Hepatocyte (in vitro differentiated cells): ENCODE measurements around the gene ITGBL1. TPM values are rescaled to one million over a fixed set of nuclear protein-coding genes. Genes with fewer than 3 reads are reported as not detected.

Source experiments
- DNase-seq: peaks from one replicate; pipeline ENCODE4 v3.0.0-alpha.2; 2016; ENCODE audit warnings: low spot score
- H2AFZ ChIP-seq: fragments of 200-600 bp; sonication (generic); 2 replicates; pipeline ENCODE4 v1.6.0; 2016; ENCODE audit warnings: antibody characterized with exemption, mild to moderate bottlenecking
- H3K27ac ChIP-seq: fragments of 200-600 bp; sonication (generic); 2 replicates; pipeline ENCODE4 v1.5.1; 2016; ENCODE audit warnings: mild to moderate bottlenecking
- H3K27me3 ChIP-seq: fragments of 200-600 bp; sonication (generic); 2 replicates; pipeline ENCODE4 v1.6.1; 2016
- H3K36me3 ChIP-seq: fragments of 200-600 bp; sonication (generic); replicated peaks from 2 replicates; pipeline ENCODE4 v1.5.1; 2016; ENCODE audit warnings: low read depth; ENCODE audit not compliant: insufficient read depth
- H3K4me1 ChIP-seq: fragments of 200-600 bp; sonication (generic); 2 replicates; pipeline ENCODE4 v1.5.1; 2016; ENCODE audit warnings: mild to moderate bottlenecking, moderate library complexity; ENCODE audit not compliant: insufficient read depth
- H3K4me2 ChIP-seq: fragments of 200-600 bp; sonication (generic); 2 replicates; pipeline ENCODE4 v1.6.0; 2016
- H3K4me3 ChIP-seq: fragments of 200-600 bp; sonication (generic); 2 replicates; pipeline ENCODE4 v1.5.1; 2016; ENCODE audit warnings: mild to moderate bottlenecking
- H3K79me2 ChIP-seq: fragments of 200-600 bp; sonication (generic); 2 replicates; pipeline ENCODE4 v1.6.0; 2017; ENCODE audit warnings: mild to moderate bottlenecking
- H3K9me2 ChIP-seq: fragments of 200-600 bp; sonication (generic); replicated peaks from 2 replicates; pipeline ENCODE4 v1.6.0; 2017; ENCODE audit warnings: mild to moderate bottlenecking; ENCODE audit not compliant: insufficient read depth
- H3K9me3 ChIP-seq: fragments of 200-600 bp; sonication (generic); 2 replicates; pipeline ENCODE4 v1.5.1; 2016; ENCODE audit warnings: low read depth, mild to moderate bottlenecking
- H4K20me1 ChIP-seq: fragments of 200-600 bp; sonication (generic); 2 replicates; pipeline ENCODE4 v1.6.0; 2016; ENCODE audit warnings: mild to moderate bottlenecking; ENCODE audit not compliant: insufficient read depth, poor library complexity, severe bottlenecking
- EZH2 ChIP-seq: fragments of 200-600 bp; sonication (generic); IDR thresholded peaks from 2 replicates; pipeline ENCODE4 v1.6.1; 2016; ENCODE audit warnings: antibody characterized with exemption, mild to moderate bottlenecking, borderline replicate concordance
- EZH2phosphoT487 ChIP-seq: fragments of 200-600 bp; sonication (generic); IDR thresholded peaks from one replicate; pipeline ENCODE4 v1.6.1; 2018; ENCODE audit warnings: antibody characterized with exemption, mild to moderate bottlenecking, low read depth, moderate library complexity; ENCODE audit not compliant: unreplicated experiment, severe bottlenecking
- WGBS: methylation state at CpG from one replicate; pipeline ENCODE4 v1.1.6; 2016; ENCODE audit warnings: low lambda C conversion rate; ENCODE audit errors: missing lambda C conversion rate; 5-methylcytosine and 5-hydroxymethylcytosine counted together
- polyA plus RNA-seq: library from polyadenylated mRNA; unstranded; fragments of >200 nt; fragmentation: Nextera tagmentation; extraction: Ambion mirVana; gene quantifications from 2 replicates; pipeline ENCODE4 v1.2.1, GENCODE V29; 2016
- total RNA-seq: library from RNA; depleted of rRNA; stranded (reverse); fragments of >200 nt; gene quantifications from 2 replicates; pipeline ENCODE4 v1.2.3, GENCODE V29; 2014
- TF ChIP-seq, protein P1 (sequence below): fragments of 200-600 bp; sonication (generic); IDR thresholded peaks from 2 replicates; pipeline ENCODE4 v1.5.1; 2016; ENCODE audit warnings: antibody characterized with exemption, mild to moderate bottlenecking; ENCODE audit not compliant: poor library complexity

The ITGBL1 gene
- total and polyA plus RNA-seq, 2 experiments from 2014 or later: 0.33 TPM; not detected in 1

- Histone ChIP-seq H3K9me3 (no peaks in the 10 kb centered on the region), H3K4me1 (no peaks in the 10 kb centered on the region), H3K36me3 (no peaks in the 10 kb centered on the region), H4K20me1 (no peaks in the 10 kb centered on the region), H3K27ac (no peak overlapping the region), H3K4me2 (no peak overlapping the region), H3K79me2 (no peaks in the 10 kb centered on the region), H3K9me2 (no peaks in the 10 kb centered on the region), H2AFZ (no peak overlapping the region), H3K27me3 (no peaks in the 10 kb centered on the region), H3K4me3 (no peak overlapping the region)
- 79% methylated on average over 3 of the region's 3 CpGs for WGBS
- TF ChIP-seq EZH2 (no peak), EZH2phosphoT487 (no peak)
- TF ChIP-seq, protein P1, sequence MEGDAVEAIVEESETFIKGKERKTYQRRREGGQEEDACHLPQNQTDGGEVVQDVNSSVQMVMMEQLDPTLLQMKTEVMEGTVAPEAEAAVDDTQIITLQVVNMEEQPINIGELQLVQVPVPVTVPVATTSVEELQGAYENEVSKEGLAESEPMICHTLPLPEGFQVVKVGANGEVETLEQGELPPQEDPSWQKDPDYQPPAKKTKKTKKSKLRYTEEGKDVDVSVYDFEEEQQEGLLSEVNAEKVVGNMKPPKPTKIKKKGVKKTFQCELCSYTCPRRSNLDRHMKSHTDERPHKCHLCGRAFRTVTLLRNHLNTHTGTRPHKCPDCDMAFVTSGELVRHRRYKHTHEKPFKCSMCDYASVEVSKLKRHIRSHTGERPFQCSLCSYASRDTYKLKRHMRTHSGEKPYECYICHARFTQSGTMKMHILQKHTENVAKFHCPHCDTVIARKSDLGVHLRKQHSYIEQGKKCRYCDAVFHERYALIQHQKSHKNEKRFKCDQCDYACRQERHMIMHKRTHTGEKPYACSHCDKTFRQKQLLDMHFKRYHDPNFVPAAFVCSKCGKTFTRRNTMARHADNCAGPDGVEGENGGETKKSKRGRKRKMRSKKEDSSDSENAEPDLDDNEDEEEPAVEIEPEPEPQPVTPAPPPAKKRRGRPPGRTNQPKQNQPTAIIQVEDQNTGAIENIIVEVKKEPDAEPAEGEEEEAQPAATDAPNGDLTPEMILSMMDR: no peak
- DNase-seq: no peak
These were observed 245.3 kb downstream of the ITGBL1 start for GRCh38 chr13:101697745-101698144.

DNA sequence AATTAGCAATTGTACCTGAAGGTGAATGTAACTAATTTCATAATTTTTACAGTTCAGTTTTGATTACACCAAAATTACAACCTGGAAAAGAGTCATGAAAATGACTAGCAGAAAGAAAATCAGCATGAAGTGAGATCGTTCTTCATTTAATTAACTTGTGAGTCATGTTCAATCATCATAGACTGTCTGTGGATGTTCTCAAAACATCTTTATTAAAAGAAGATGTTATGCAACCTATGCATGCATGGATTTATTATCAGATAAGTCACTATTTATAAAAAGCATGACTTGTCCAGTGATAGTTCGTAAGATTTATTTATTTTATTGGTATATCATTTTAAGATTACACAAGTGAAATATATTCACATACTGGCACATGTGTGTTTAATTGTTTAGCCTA, 245.9 kb downstream of the ITGBL1 start:
- Histone ChIP-seq H3K9me3 (no peaks in the 10 kb centered on the region), H3K27ac (no peak overlapping the region), H2AFZ (no peak overlapping the region), H3K4me3 (no peak overlapping the region), H3K9me2 (no peaks in the 10 kb centered on the region), H3K27me3 (no peaks in the 10 kb centered on the region), H3K36me3 (no peaks in the 10 kb centered on the region), H3K4me2 (no peak overlapping the region), H4K20me1 (no peaks in the 10 kb centered on the region), H3K4me1 (no peaks in the 10 kb centered on the region), H3K79me2 (no peaks in the 10 kb centered on the region)
- 72% methylated on average over 2 of the region's 2 CpGs for WGBS
- TF ChIP-seq, protein P1: no peak
- TF ChIP-seq EZH2: no peak
- no peak for TF ChIP-seq EZH2phosphoT487
- DNase-seq: no peak

DNA sequence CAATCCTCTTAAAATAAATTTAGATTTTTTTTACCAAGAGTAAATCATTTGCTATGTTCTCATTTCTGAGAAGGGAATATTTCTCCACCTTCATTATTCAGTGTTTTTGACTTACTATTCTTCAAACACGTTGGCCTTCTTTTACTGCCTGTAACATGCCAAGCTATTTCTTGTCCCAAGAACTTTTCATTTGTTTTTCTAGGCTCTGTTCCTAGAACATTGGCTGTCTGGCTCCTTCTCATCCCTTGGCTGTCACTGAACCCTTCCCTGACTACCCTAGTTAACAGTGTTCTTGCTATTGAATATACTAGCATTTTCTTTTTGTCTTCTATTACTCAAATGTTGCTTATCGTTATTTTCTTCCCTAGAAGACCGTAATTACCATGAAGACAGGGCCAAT, 248.1 kb downstream of the ITGBL1 start:
- Histone ChIP-seq H3K79me2 (no peaks in the 10 kb centered on the region), H3K4me1 (no peaks in the 10 kb centered on the region), H3K27me3 (no peaks in the 10 kb centered on the region), H3K4me2 (no peak overlapping the region), H4K20me1 (no peaks in the 10 kb centered on the region), H3K36me3 (no peaks in the 10 kb centered on the region), H2AFZ (no peak overlapping the region), H3K27ac (no peak overlapping the region), H3K4me3 (no peak overlapping the region), H3K9me3 (no peaks in the 10 kb centered on the region), H3K9me2 (no peaks in the 10 kb centered on the region)
- 91% methylated on average over 3 of the region's 3 CpGs for WGBS
- DNase-seq: no peak
- no peak for TF ChIP-seq EZH2phosphoT487
- TF ChIP-seq, protein P1: no peak
- TF ChIP-seq EZH2: no peak

DNA sequence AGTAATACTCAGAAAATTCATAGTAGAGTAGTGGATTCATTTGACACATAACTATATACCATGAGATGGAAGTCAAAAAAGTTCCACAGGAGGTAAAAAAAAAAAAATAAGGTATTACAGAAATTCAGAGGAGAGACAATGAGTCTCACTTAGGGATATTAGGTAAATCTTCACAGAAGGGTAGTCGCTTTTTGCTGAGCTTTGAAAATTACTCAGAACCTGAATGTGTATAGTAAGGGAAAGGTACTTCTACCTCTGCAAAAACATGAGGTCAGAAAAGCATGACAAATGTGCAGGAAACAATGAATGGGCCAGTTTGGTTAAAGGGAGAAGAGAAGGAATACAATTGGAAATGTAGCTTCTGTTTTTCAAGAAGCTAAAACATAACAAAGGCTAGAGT, 250.6 kb downstream of the ITGBL1 start:
- no peaks in the 10 kb centered on the region for H3K4me1 ChIP-seq
- no peaks in the 10 kb centered on the region for H3K9me2 ChIP-seq
- no peak for TF ChIP-seq EZH2phosphoT487
- TF ChIP-seq EZH2: no peak
- TF ChIP-seq, protein P1: no peak
- no peaks in the 10 kb centered on the region for H3K79me2 ChIP-seq
- no peaks in the 10 kb centered on the region for H3K9me3 ChIP-seq
- WGBS: 94% methylated on average over 1 of the region's 1 CpG
- no peak overlapping the region for H3K4me3 ChIP-seq
- DNase-seq: no peak
- H2AFZ ChIP-seq: no peak overlapping the region
- H3K4me2 ChIP-seq: no peak overlapping the region
- H3K27ac ChIP-seq: no peak overlapping the region
- no peaks in the 10 kb centered on the region for H3K36me3 ChIP-seq
- H4K20me1 ChIP-seq: no peaks in the 10 kb centered on the region
- no peaks in the 10 kb centered on the region for H3K27me3 ChIP-seq
